Head of caudate nucleus (tissue), 42 donors: Measurements from ENCODE around the gene NUS1.
A peak's percentile ranks its signal among the peaks of the same experiment; 100 is the strongest.
"Not testable (repeated sequence)": the region's sequence is repeated elsewhere in the genome, so short reads cannot be mapped to it uniquely, and the experiment has no call there.

ENCODE experiments used
- DNase-seq, 42 donors: peaks; one replicate each; pipeline versions ENCODE4 v3.0.0 to v3.0.0-alpha.2; 2020 to 2021; ENCODE audit warnings: mixed read lengths in 7 of 42
- intact Hi-C: fragments of 100-400 bp; cut with DNase I; formaldehyde crosslinking; loops from one replicate; pipeline ENCODE4 v1.15.0; 2022

NUS1 gene

GRCh38 chr6:117674991-117675657 is at the start of gene NUS1:
Gene NUS1 (plus strand): TSS chr6:117675469. CDS start chr6:117675671, 202 bp downstream.
- intact Hi-C loops, result no loop called here

GRCh38 chr6:117627533-117627932 is 47.7 kb upstream of the NUS1 start:
- no peak for DNase-seq
- intact Hi-C loops, result no loop called here

More at GRCh38 chr6:117674991-117675657, at the start of gene NUS1:
- peak; percentile 97 to 100 (median 99) for DNase-seq

GRCh38 chr6:117629119-117629660 is 46.1 kb upstream of the NUS1 start:
- intact Hi-C loops, result no loop called here
- DNase-seq, result no peak

- DNase-seq, result no peak
- intact Hi-C loops, result no loop called here
These were observed 37.5 kb upstream of the NUS1 start for GRCh38 chr6:117637770-117638169.

GRCh38 chr6:117642976-117643375 is 32.3 kb upstream of the NUS1 start:
- DNase-seq, result no peak
- intact Hi-C loops, result no loop called here

- DNase-seq, intact Hi-C loops: not testable (repeated sequence)
These were observed 23.3 kb upstream of the NUS1 start for GRCh38 chr6:117651984-117652383.

- intact Hi-C loops, result no loop called here
- DNase-seq, result no peak
These were observed 21.3 kb upstream of the NUS1 start for GRCh38 chr6:117653949-117654348.

GRCh38 chr6:117655380-117655779 is 19.9 kb upstream of the NUS1 start:
- no peak for DNase-seq
- intact Hi-C loops, result no loop called here

- intact Hi-C loops, result no loop called here
- DNase-seq, result no peak
These were observed 8.4 kb upstream of the NUS1 start for GRCh38 chr6:117666881-117667280.

GRCh38 chr6:117668736-117669135 is 6.5 kb upstream of the NUS1 start:
- DNase-seq, result peak in 8 of 42 donors; percentile 5 to 46 (median 25)
- intact Hi-C loops, result no loop called here

- intact Hi-C loops, result no loop called here
- no peak for DNase-seq
These were observed 766 bp upstream of the NUS1 start for GRCh38 chr6:117674503-117674902.

- intact Hi-C loops, result not testable (repeated sequence)
- peak in 29 of 42 donors; percentile 4 to 67 (median 39) for DNase-seq
These were observed 511 bp downstream of the NUS1 start for GRCh38 chr6:117675658-117676301.

- intact Hi-C loops, result no loop called here
- no peak for DNase-seq
These were observed 1.4 kb downstream of the NUS1 start for GRCh38 chr6:117676577-117677218.

GRCh38 chr6:117677553-117678141 is 2.4 kb downstream of the NUS1 start:
- DNase-seq, result no peak
- intact Hi-C loops, result no loop called here

- intact Hi-C loops, result no loop called here
- DNase-seq, result no peak
These were observed 6.0 kb downstream of the NUS1 start for GRCh38 chr6:117681162-117681741.

- intact Hi-C loops, result no loop called here
These were observed 9.5 kb downstream of the NUS1 start for GRCh38 chr6:117684749-117685148.

GRCh38 chr6:117685359-117685758 is 10.1 kb downstream of the NUS1 start:
- DNase-seq, result no peak
- intact Hi-C loops, result no loop called here

More at GRCh38 chr6:117684749-117685148, 9.5 kb downstream of the NUS1 start:
- DNase-seq, result no peak

GRCh38 chr6:117687021-117687648 is 11.9 kb downstream of the NUS1 start:
- no peak for DNase-seq
- intact Hi-C loops, result no loop called here

GRCh38 chr6:117689584-117689983 is 14.3 kb downstream of the NUS1 start:
- intact Hi-C loops, DNase-seq: not testable (repeated sequence)
